PC-3 (cell line): ENCODE measurements around the gene KCNK5. TPM values are rescaled to one million over a fixed set of nuclear protein-coding genes. Genes with fewer than 3 reads are reported as not detected.
A peak's percentile ranks its signal among the peaks of the same experiment; 100 is the strongest.

Source experiments
- ATAC-seq: fragments of 200-7000 bp; cut with Tn5 transposase; 2 replicates; pipeline ENCODE4 v1.9.1; 2020; ENCODE audit warnings: mild to moderate bottlenecking, moderate library complexity
- BruUV-seq: library from RNA; stranded (reverse); fragments of 400-500 nt; replicated peaks from 2 replicates; lab custom pipeline; 2021; lab: Mats Ljungman, UMichigan
- CTCF ChIA-PET: fragments of 300-600 bp; sonication (Branson Sonifier 250); formaldehyde crosslinking; loops from one replicate; lab custom pipeline; 2022; ENCODE audit warnings: antibody characterized with exemption; lab: Charles Lee
- POLR2A ChIA-PET: fragments of 300-600 bp; sonication (Branson Sonifier 250); formaldehyde crosslinking; loops from one replicate; lab custom pipeline; 2022; ENCODE audit warnings: antibody characterized with exemption; ENCODE audit not compliant: unreplicated experiment; lab: Charles Lee
- DNase-seq: peaks from one replicate; pipeline ENCODE4 v3.0.0-alpha.2; 2015
- H2AFZ ChIP-seq: fragments of 300-600 bp; sonication (generic); 2 replicates; pipeline ENCODE4 v1.6.0; 2016; ENCODE audit warnings: antibody characterized with exemption, low read length
- H3F3A ChIP-seq: fragments of 300-600 bp; sonication (generic); one replicate; pipeline ENCODE4 v1.6.0; 2017; ENCODE audit warnings: antibody characterized with exemption, low read length, control low read depth, mild to moderate bottlenecking; ENCODE audit not compliant: unreplicated experiment
- H3K27ac ChIP-seq: fragments of 300-600 bp; sonication (generic); 2 replicates; pipeline ENCODE4 v1.5.1; 2016; ENCODE audit warnings: mild to moderate bottlenecking, low read length
- H3K27me3 ChIP-seq: fragments of 300-600 bp; sonication (generic); 2 replicates; pipeline ENCODE4 v1.6.1; 2016; ENCODE audit warnings: low read length, mixed read lengths
- H3K36me3 ChIP-seq: fragments of 300-600 bp; sonication (generic); 2 replicates; pipeline ENCODE4 v1.6.1; 2016; ENCODE audit warnings: low read depth, mixed run types, low read length, mixed read lengths
- H3K4me1 ChIP-seq: fragments of 300-600 bp; sonication (generic); 2 replicates; pipeline ENCODE4 v1.5.1; 2016; ENCODE audit warnings: low read length; ENCODE audit not compliant: insufficient read depth
- H3K4me2 ChIP-seq: fragments of 300-600 bp; sonication (generic); 2 replicates; pipeline ENCODE4 v1.6.0; 2016; ENCODE audit warnings: low read length
- H3K4me3 ChIP-seq: fragments of 300-600 bp; sonication (generic); 2 replicates; pipeline ENCODE4 v1.5.1; 2016; ENCODE audit warnings: mild to moderate bottlenecking, low read length, mixed read lengths
- H3K79me2 ChIP-seq: fragments of 300-600 bp; sonication (generic); 2 replicates; pipeline ENCODE4 v1.6.1; 2017; ENCODE audit warnings: low read length, mixed read lengths
- H3K9ac ChIP-seq: fragments of 300-600 bp; sonication (generic); 2 replicates; pipeline ENCODE4 v1.6.0; 2016; ENCODE audit warnings: mild to moderate bottlenecking, low read length
- H3K9me2 ChIP-seq: fragments of 300-600 bp; sonication (generic); replicated peaks from 2 replicates; pipeline ENCODE4 v1.6.1; 2016; ENCODE audit warnings: mixed run types, low read length, mixed read lengths
- H3K9me3 ChIP-seq: fragments of 300-600 bp; sonication (generic); 2 replicates; pipeline ENCODE4 v1.6.1; 2016; ENCODE audit warnings: low read length, mixed read lengths
- H4K20me1 ChIP-seq: fragments of 300-600 bp; sonication (generic); 2 replicates; pipeline ENCODE4 v1.6.1; 2016; ENCODE audit warnings: low read length, mixed read lengths
- CTCF ChIP-seq: fragments of 300-600 bp; sonication (generic); conservative IDR thresholded peaks from 2 replicates; pipeline ENCODE4 v1.5.1; 2017; ENCODE audit warnings: antibody characterized with exemption, low read depth, mild to moderate bottlenecking, low read length
- EZH2 ChIP-seq: fragments of 300-600 bp; sonication (generic); IDR thresholded peaks from one replicate; pipeline ENCODE4 v1.6.1; 2017; ENCODE audit warnings: antibody characterized with exemption, mild to moderate bottlenecking, low read length; ENCODE audit not compliant: unreplicated experiment
- EZH2phosphoT487 ChIP-seq: fragments of 300-600 bp; sonication (generic); IDR thresholded peaks from 2 replicates; pipeline ENCODE4 v1.6.1; 2018; ENCODE audit warnings: mild to moderate bottlenecking, antibody characterized with exemption, low read length, borderline replicate concordance
- intact Hi-C: fragments of 100-400 bp; cut with micrococcal nuclease; formaldehyde crosslinking; loops from 2 replicates; pipeline ENCODE4 v1.9.0; 2023
- total RNA-seq: library from RNA; depleted of rRNA; stranded (reverse); fragments of >200 nt; gene quantifications from 2 replicates; pipeline ENCODE4 v1.2.3, GENCODE V29; 2014

Gene KCNK5
- total RNA-seq, 1 experiment from 2014 or later: 3.5 TPM

- Histone ChIP-seq H3K9me2 (no peaks in the 10 kb centered on the region), H3K4me3 (no peak overlapping the region), H3K27me3 (peaks cover 4% of the 10 kb centered on the region; the same call in 1 of the 2 replicates), H3K4me2 (0 out of 2 replicates have a peak overlapping the region, but pooled peaks have one; percentile 17), H3K36me3 (no peaks in the 10 kb centered on the region), H3K4me1 (peaks cover 8% of the 10 kb centered on the region; the same call in 1 of the 2 replicates), H3F3A (no peaks in the 10 kb centered on the region), H3K27ac (peak overlapping the region; percentile 23; the same call in 1 of the 2 replicates), H4K20me1 (no peaks in the 10 kb centered on the region), H2AFZ (no peak overlapping the region), H3K79me2 (no peaks in the 10 kb centered on the region), H3K9me3 (no peaks in the 10 kb centered on the region), H3K9ac (no peak overlapping the region)
- no peak for ATAC-seq
- ChIA-PET CTCF (no interaction called here), POLR2A (no interaction called here)
- peak; percentile 35 for DNase-seq
- TF ChIP-seq EZH2phosphoT487: no peak
- TF ChIP-seq CTCF: no peak
- TF ChIP-seq EZH2: no peak
- intact Hi-C loops: no loop called here
- BruUV-seq: no TSS peak
Measured at GRCh38 chr6:39266782-39267355, 37.6 kb upstream of the KCNK5 start.

- Histone ChIP-seq H3K4me1 (peaks cover 8% of the 10 kb centered on the region; the same call in 1 of the 2 replicates), H3K27ac (peak overlapping the region; percentile 23; the same call in 1 of the 2 replicates), H3K9me2 (no peaks in the 10 kb centered on the region), H3K36me3 (no peaks in the 10 kb centered on the region), H3F3A (no peaks in the 10 kb centered on the region), H3K9ac (no peak overlapping the region), H4K20me1 (no peaks in the 10 kb centered on the region), H3K9me3 (no peaks in the 10 kb centered on the region), H2AFZ (no peak overlapping the region), H3K79me2 (no peaks in the 10 kb centered on the region), H3K4me2 (0 out of 2 replicates have a peak overlapping the region, but pooled peaks have one; percentile 17), H3K4me3 (no peak overlapping the region), H3K27me3 (peaks cover 4% of the 10 kb centered on the region; the same call in 1 of the 2 replicates)
- intact Hi-C loops: no loop called here
- POLR2A ChIA-PET: no interaction called here
- TF ChIP-seq CTCF (no peak), EZH2phosphoT487 (no peak)
- CTCF ChIA-PET: no interaction called here
- no TSS peak for BruUV-seq
- DNase-seq: peak; percentile 35
- no peak for ATAC-seq
Measured at GRCh38 chr6:39266375-39266774, 37.1 kb upstream of the KCNK5 start.

GRCh38 chr6:39263303-39264037 is 34.2 kb upstream of the KCNK5 start:
- no peak overlapping the region for H3K27ac ChIP-seq
- no peaks in the 10 kb centered on the region for H3F3A ChIP-seq
- H3K9me2 ChIP-seq: no peaks in the 10 kb centered on the region
- H2AFZ ChIP-seq: no peak overlapping the region
- H3K4me1 ChIP-seq: peaks cover 8% of the 10 kb centered on the region; the same call in 1 of the 2 replicates
- H3K4me3 ChIP-seq: no peak overlapping the region
- no peaks in the 10 kb centered on the region for H3K79me2 ChIP-seq
- peak; percentile 49 for DNase-seq
- no peak overlapping the region for H3K9ac ChIP-seq
- H4K20me1 ChIP-seq: no peaks in the 10 kb centered on the region
- TF ChIP-seq CTCF (no peak), EZH2 (no peak), EZH2phosphoT487 (no peak)
- H3K27me3 ChIP-seq: peaks cover 4% of the 10 kb centered on the region; the same call in 1 of the 2 replicates
- BruUV-seq: no TSS peak
- no peaks in the 10 kb centered on the region for H3K9me3 ChIP-seq
- peak overlapping the region; percentile 15; the same call in 1 of the 2 replicates for H3K4me2 ChIP-seq
- no peaks in the 10 kb centered on the region for H3K36me3 ChIP-seq
- no peak for ATAC-seq
- intact Hi-C loops: no loop called here
- ChIA-PET POLR2A (no interaction called here), CTCF (no interaction called here)
